ENCODE data around the gene KRT9. TPM values are rescaled to one million over a fixed set of nuclear protein-coding genes. Genes with fewer than 3 reads are reported as not detected.
A peak's percentile ranks its signal among the peaks of the same experiment; 100 is the strongest.
"Not testable (repeated sequence)": the region's sequence is repeated elsewhere in the genome, so short reads cannot be mapped to it uniquely, and the experiment has no call there.

The KRT9 gene
- total and polyA plus RNA-seq, 7 donors: not detected

DNA sequence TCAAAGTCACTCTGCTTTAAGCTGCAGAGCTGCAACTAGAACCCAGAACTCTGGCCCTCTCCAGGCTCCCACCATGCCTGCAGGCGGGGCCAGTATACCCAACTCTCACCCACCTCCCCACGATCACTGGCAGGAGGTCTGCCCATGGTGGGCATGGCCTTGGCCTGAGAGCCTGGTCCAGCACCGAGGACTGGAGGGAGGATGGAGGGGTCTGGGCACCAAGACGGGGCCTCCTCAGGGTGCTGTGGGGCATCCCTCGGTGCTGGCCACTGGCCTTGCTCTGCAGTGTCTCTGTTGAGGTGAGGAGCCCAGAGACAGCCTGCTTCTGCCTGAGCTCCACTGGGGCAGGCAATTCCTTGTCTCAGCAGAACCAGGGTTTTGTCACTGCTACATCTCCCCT, 42.2 kb upstream of the KRT9 start:
- Histone ChIP-seq H3K9me3 (no peaks in the 10 kb centered on the region), H3K4me3 (no peak overlapping the region), H3K36me3 (no peaks in the 10 kb centered on the region), H3K4me1 (no peaks in the 10 kb centered on the region), H3K27ac (no peak overlapping the region), H3K27me3 (peaks cover 0 to 17% (median 0%) of the 10 kb centered on the region in 3 donors)
- peak; percentile 52 for DNase-seq
- intact Hi-C loops (cut with DNase I): no loop called here
- TF ChIP-seq EP300 (IDR thresholded peaks at IDR 0.05): no peak
- TF ChIP-seq CTCF (IDR thresholded peaks at IDR 0.05): no peak
- no peak for TF ChIP-seq POLR2AphosphoS5 (IDR thresholded peaks at IDR 0.05)
- no peak for TF ChIP-seq POLR2A (IDR thresholded peaks at IDR 0.05)
- WGBS, 2 donors: 87 to 89% methylated on average over 5 of the region's 5 CpGs

GRCh38 chr17:41613277-41614082, 41.6 kb upstream of the KRT9 start:
- Histone ChIP-seq H3K9me3 (no peaks in the 10 kb centered on the region), H3K4me1 (no peaks in the 10 kb centered on the region), H3K4me3 (no peak overlapping the region), H3K36me3 (no peaks in the 10 kb centered on the region), H3K27me3 (peaks cover 0 to 17% (median 0%) of the 10 kb centered on the region in 3 donors), H3K27ac (no peak overlapping the region)
- TF ChIP-seq POLR2AphosphoS5 (IDR thresholded peaks at IDR 0.05): no peak
- TF ChIP-seq POLR2A (IDR thresholded peaks at IDR 0.05): no peak
- TF ChIP-seq EP300 (IDR thresholded peaks at IDR 0.05): no peak
- TF ChIP-seq CTCF (IDR thresholded peaks at IDR 0.05): no peak
- WGBS, 2 donors: 83 to 86% methylated on average over 11 of the region's 11 CpGs
- intact Hi-C loops (cut with DNase I): no loop called here
- peak; percentile 46 for DNase-seq

DNA sequence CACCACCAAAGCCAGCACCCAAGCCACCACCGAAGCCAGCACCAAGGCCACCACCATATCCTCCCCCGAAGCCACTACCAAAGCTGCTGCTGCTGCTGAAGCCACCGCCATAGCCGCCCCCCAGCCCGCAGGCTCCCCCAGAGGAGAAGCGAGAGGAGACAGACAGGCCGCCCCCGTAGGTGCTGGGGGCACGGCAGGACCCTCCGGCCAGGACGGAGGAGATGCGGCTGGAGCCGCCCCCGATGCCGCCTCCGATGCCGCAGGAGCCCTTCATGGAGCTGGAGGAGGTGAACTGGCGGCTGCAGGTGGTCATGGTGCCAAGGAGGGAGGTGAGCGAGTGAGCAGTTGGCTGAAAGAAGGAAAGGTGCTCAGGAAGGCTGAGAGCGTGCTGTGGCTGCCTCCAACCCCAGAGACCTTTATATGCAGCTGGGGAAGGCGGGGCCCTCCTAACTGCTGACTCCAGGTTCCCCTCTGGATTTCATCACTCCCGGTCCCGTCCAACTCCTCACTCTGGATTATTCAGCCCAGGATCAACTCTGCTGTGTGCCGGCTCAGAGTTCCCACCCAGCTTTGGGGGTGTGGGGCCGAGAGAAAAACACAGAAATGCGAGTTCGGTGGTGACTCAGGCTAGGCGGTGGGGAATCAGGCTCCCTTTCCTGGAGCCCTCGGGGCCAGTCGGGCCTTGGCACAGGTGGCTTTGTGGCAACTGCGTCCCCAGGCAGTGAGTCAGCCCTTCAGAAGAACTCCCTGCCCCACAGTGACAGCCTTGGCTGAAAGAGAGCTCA, 40.7 kb upstream of the KRT9 start, which contains the start of gene KRT16:
KRT16 (minus strand) TSS at position 392 of the 785 bp plus-strand sequence; CDS start at position 313, 79 bp downstream.
- peaks cover 0 to 13% (median 0%) of the 10 kb centered on the region in 3 donors for H3K27me3 ChIP-seq
- H3K4me3 ChIP-seq; H3K9me3 ChIP-seq; intact Hi-C loops (cut with DNase I); H3K36me3 ChIP-seq; H3K4me1 ChIP-seq; H3K27ac ChIP-seq: not testable (repeated sequence)
- 77 to 83% methylated on average over 31 of the region's 31 CpGs for WGBS, 2 donors
- DNase-seq: peak; percentile 53

DNA sequence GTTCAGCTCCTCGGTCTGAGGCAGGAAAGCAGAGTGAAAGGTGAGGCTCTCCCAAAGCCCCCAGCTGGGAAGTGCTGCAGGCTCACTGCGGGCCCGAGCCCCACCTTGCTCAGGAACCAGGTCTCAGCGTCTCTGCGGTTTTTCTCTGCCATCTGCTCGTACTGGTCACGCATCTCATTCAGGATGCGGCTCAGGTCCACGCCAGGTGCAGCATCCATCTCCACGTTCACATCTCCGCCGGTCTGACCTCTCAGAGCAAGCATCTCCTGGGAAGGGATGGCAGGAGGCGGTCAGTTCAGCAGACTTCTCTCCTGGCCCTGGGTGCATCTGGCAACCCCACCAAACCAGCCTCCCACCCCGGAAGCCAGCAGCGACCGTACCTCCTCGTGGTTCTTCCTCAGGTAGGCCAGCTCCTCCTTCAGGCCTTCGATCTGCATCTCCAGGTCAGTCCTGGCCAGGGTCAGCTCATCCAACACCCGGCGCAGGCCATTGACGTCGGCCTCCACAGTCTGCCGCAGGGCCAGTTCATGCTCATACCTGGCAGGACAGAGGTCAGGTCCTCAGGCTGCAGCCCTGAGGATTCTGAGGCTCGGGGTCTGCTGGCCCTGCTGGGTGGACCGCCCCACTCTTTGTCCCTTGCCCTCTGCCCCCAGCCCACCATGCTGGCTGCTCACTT, 39.2 kb upstream of the KRT9 start:
- Histone ChIP-seq H3K4me1 (no peaks in the 10 kb centered on the region), H3K9me3 (peaks cover 0 to 9% (median 5%) of the 10 kb centered on the region in 4 donors), H3K27me3 (peaks cover 0 to 8% (median 0%) of the 10 kb centered on the region in 3 donors), H3K4me3 (no peak overlapping the region), H3K27ac (no peak overlapping the region), H3K36me3 (no peaks in the 10 kb centered on the region)
- no peak for TF ChIP-seq POLR2A (IDR thresholded peaks at IDR 0.05)
- TF ChIP-seq EP300 (IDR thresholded peaks at IDR 0.05): no peak
- TF ChIP-seq POLR2AphosphoS5 (IDR thresholded peaks at IDR 0.05): no peak
- TF ChIP-seq CTCF (IDR thresholded peaks at IDR 0.05): no peak
- intact Hi-C loops (cut with DNase I): no loop called here
- WGBS, 2 donors: 88 to 90% methylated on average over 25 of the region's 25 CpGs
- peak; percentile 50 for DNase-seq

- H3K4me3 ChIP-seq; H3K4me1 ChIP-seq; H3K36me3 ChIP-seq; H3K27ac ChIP-seq; intact Hi-C loops (cut with DNase I); H3K27me3 ChIP-seq: not testable (repeated sequence)
- DNase-seq: peak; percentile 43
- H3K9me3 ChIP-seq: peaks cover 0 to 10% (median 5%) of the 10 kb centered on the region in 4 donors
- 13 to 21% methylated on average over 10 of the region's 10 CpGs for WGBS, 2 donors
Observed at GRCh38 chr17:41610061-41610517, 38.2 kb upstream of the KRT9 start.

- H3K9me3 ChIP-seq: peaks cover 0 to 10% (median 5%) of the 10 kb centered on the region in 4 donors
- H3K27ac ChIP-seq; intact Hi-C loops (cut with DNase I); H3K27me3 ChIP-seq; H3K4me3 ChIP-seq; H3K4me1 ChIP-seq; H3K36me3 ChIP-seq; DNase-seq: not testable (repeated sequence)
- 82 to 90% methylated on average over 4 of the region's 4 CpGs for WGBS, 2 donors
Observed at GRCh38 chr17:41606930-41607329, 35.1 kb upstream of the KRT9 start.
